Cardiac muscle cell (in vitro differentiated cells and primary cell): ENCODE results near the gene CST8. TPM values are rescaled to one million over a fixed set of nuclear protein-coding genes. Genes with fewer than 3 reads are reported as not detected.

Experiments used
- DNase-seq, 2 donors: peaks; one replicate each; pipeline versions ENCODE4 v3.0.0 to v3.0.0-alpha.2; 2010 to 2017; ENCODE audit warnings: low read depth in 1 of 2, low spot score in 1 of 2
- H3K27ac ChIP-seq: fragments of 200-600 bp; sonication (generic); 2 replicates; pipeline ENCODE4 v1.5.1; 2016
- H3K27me3 ChIP-seq: fragments of 200-600 bp; sonication (generic); 2 replicates; pipeline ENCODE4 v1.6.0; 2016; ENCODE audit warnings: control low read depth
- H3K36me3 ChIP-seq: fragments of 200-600 bp; sonication (generic); 2 replicates; pipeline ENCODE4 v1.5.1; 2016; ENCODE audit warnings: control low read depth
- H3K4me1 ChIP-seq: fragments of 200-600 bp; sonication (generic); 2 replicates; pipeline ENCODE4 v1.8.1; 2017; ENCODE audit warnings: low read depth, mild to moderate bottlenecking, mixed run types
- H3K4me3 ChIP-seq: fragments of 200-600 bp; sonication (generic); 2 replicates; pipeline ENCODE4 v1.5.1; 2016; ENCODE audit warnings: mild to moderate bottlenecking
- H3K9me3 ChIP-seq: fragments of 200-600 bp; sonication (generic); 2 replicates; pipeline ENCODE4 v1.5.1; 2017; ENCODE audit warnings: low read depth, mild to moderate bottlenecking, control low read depth
- polyA plus RNA-seq: library from polyadenylated mRNA; unstranded; fragments of >200 nt; fragmentation: Nextera tagmentation; extraction: Ambion mirVana; gene quantifications from 2 replicates; pipeline ENCODE4 v1.2.1, GENCODE V29; 2016
- total RNA-seq: library from RNA; depleted of rRNA; stranded (reverse); fragments of >200 nt; gene quantifications from 2 replicates; pipeline ENCODE4 v1.2.3, GENCODE V29; 2016
- TF ChIP-seq, protein P1 (sequence below): IDR thresholded peaks from 2 replicates; pipeline ENCODE4 v1.5.1; 2012; ENCODE audit warnings: low read depth, mild to moderate bottlenecking, low read length

CST8 gene
- total and polyA plus RNA-seq, 2 experiments from 2014 or later, result not detected

GRCh38 chr20:23507346-23507745 is 16.4 kb downstream of the CST8 start:
- peak in 1 of 2 donors; percentile 20 for DNase-seq
- no peaks in the 10 kb centered on the region for H3K36me3 ChIP-seq
- H3K4me3 ChIP-seq, result no peak overlapping the region
- no peaks in the 10 kb centered on the region for H3K27me3 ChIP-seq
- H3K4me1 ChIP-seq, result no peaks in the 10 kb centered on the region
- TF ChIP-seq, protein P1, sequence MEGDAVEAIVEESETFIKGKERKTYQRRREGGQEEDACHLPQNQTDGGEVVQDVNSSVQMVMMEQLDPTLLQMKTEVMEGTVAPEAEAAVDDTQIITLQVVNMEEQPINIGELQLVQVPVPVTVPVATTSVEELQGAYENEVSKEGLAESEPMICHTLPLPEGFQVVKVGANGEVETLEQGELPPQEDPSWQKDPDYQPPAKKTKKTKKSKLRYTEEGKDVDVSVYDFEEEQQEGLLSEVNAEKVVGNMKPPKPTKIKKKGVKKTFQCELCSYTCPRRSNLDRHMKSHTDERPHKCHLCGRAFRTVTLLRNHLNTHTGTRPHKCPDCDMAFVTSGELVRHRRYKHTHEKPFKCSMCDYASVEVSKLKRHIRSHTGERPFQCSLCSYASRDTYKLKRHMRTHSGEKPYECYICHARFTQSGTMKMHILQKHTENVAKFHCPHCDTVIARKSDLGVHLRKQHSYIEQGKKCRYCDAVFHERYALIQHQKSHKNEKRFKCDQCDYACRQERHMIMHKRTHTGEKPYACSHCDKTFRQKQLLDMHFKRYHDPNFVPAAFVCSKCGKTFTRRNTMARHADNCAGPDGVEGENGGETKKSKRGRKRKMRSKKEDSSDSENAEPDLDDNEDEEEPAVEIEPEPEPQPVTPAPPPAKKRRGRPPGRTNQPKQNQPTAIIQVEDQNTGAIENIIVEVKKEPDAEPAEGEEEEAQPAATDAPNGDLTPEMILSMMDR, result no peak
- no peak overlapping the region for H3K27ac ChIP-seq
- no peaks in the 10 kb centered on the region for H3K9me3 ChIP-seq

GRCh38 chr20:23508449-23509229 is 17.7 kb downstream of the CST8 start:
- DNase-seq, result no peak
- no peaks in the 10 kb centered on the region for H3K36me3 ChIP-seq
- no peaks in the 10 kb centered on the region for H3K4me1 ChIP-seq
- H3K9me3 ChIP-seq, result no peaks in the 10 kb centered on the region
- TF ChIP-seq, protein P1, result no peak
- H3K27ac ChIP-seq, result no peak overlapping the region
- no peaks in the 10 kb centered on the region for H3K27me3 ChIP-seq
- no peak overlapping the region for H3K4me3 ChIP-seq

GRCh38 chr20:23509247-23509913 is 18.5 kb downstream of the CST8 start:
- Histone ChIP-seq H3K27ac (no peak overlapping the region), H3K36me3 (no peaks in the 10 kb centered on the region), H3K4me3 (no peak overlapping the region), H3K9me3 (no peaks in the 10 kb centered on the region), H3K27me3 (no peaks in the 10 kb centered on the region), H3K4me1 (no peaks in the 10 kb centered on the region)
- DNase-seq, result no peak
- TF ChIP-seq, protein P1, result no peak

DNA sequence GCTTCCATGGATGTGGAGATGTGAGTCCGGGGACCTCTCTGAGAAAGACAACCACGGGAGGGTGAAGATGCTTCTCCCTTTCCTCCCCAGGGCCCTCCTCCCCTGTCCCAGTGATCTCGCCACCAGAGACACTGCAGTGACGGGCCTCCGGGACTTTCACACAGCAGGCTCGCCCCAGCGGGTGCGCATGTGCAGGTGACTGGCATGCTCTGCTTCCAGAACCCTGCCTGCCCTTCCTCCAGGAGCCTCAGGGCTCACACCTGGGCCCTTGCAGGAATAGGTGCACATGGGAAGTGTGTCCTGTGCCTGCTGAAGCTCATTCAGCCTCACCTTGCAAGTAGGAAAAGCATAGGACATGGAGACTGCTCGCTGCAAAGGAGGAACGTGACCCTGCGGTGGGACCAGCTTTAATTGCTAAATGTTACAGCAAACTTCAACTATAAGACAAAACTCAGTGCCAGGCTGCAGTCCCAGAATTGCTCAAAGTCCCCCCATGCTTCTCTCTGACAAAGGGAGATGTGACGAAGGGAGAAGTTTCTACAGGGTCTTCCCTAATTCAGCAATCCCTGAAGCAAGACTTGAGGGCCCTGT is 19.2 kb downstream of the CST8 start:
- Histone ChIP-seq H3K27me3 (no peaks in the 10 kb centered on the region), H3K4me1 (no peaks in the 10 kb centered on the region), H3K27ac (no peak overlapping the region), H3K4me3 (no peak overlapping the region), H3K9me3 (no peaks in the 10 kb centered on the region), H3K36me3 (no peaks in the 10 kb centered on the region)
- DNase-seq, result no peak
- TF ChIP-seq, protein P1, result no peak

DNA sequence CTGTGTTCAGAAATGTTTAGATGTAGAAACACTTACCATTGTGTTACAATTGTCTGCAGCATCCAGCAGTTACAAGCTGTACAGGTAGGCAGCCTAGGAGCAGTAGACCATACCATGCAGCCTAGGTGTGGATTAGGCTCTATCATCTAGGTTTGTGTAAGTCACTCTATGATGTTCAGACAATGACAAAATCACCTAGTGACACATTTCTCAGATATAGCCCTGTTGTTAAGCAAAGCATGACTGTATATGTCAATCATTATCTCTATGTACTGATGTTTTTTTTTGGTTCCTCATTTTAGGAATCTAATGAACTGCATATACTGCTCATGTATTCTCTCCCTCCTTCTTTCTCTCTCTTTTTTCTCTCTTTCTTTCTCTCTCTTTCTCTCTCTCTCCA is 22.2 kb downstream of the CST8 start:
- H3K36me3 ChIP-seq, result no peaks in the 10 kb centered on the region
- H3K9me3 ChIP-seq, result no peaks in the 10 kb centered on the region
- no peaks in the 10 kb centered on the region for H3K4me1 ChIP-seq
- H3K4me3 ChIP-seq, result no peak overlapping the region
- TF ChIP-seq, protein P1, result no peak
- H3K27ac ChIP-seq, result no peak overlapping the region
- no peak for DNase-seq
- H3K27me3 ChIP-seq, result no peaks in the 10 kb centered on the region
